RWPE2 (cell line): ENCODE data around the gene HOXA7.

Experiments
- ATAC-seq: fragments of 200-7000 bp; cut with Tn5 transposase; 3 replicates; pipeline ENCODE4 v1.9.1; 2021; ENCODE audit warnings: low read depth
- DNase-seq: peaks from one replicate; pipeline ENCODE4 v3.0.0-alpha.2; 2020; ENCODE audit warnings: low spot score
- H3K27ac ChIP-seq: fragments of 450-650 bp; 2 replicates; pipeline ENCODE4 v1.5.1; 2017; ENCODE audit warnings: mild to moderate bottlenecking; ENCODE audit not compliant: poor library complexity, severe bottlenecking
- H3K27me3 ChIP-seq: fragments of 250-450 bp; sonication (Bioruptor Pico); 2 replicates; pipeline ENCODE4 v1.5.1; 2021; ENCODE audit warnings: mild to moderate bottlenecking, moderate library complexity; ENCODE audit not compliant: insufficient read depth, poor library complexity, severe bottlenecking
- H3K36me3 ChIP-seq: fragments of 250-450 bp; sonication (Bioruptor Pico); 2 replicates; pipeline ENCODE4 v1.5.1; 2020; ENCODE audit warnings: low read depth, mild to moderate bottlenecking, moderate library complexity
- H3K4me1 ChIP-seq: fragments of 250-450 bp; sonication (Bioruptor Pico); 2 replicates; pipeline ENCODE4 v1.5.1; 2021; ENCODE audit warnings: mild to moderate bottlenecking, moderate library complexity; ENCODE audit not compliant: insufficient read depth, poor library complexity, severe bottlenecking
- H3K4me3 ChIP-seq: fragments of 250-450 bp; sonication (Bioruptor Pico); 2 replicates; pipeline ENCODE4 v1.5.1; 2021; ENCODE audit warnings: mild to moderate bottlenecking, moderate library complexity; ENCODE audit not compliant: severe bottlenecking
- H3K9me3 ChIP-seq: fragments of 250-450 bp; sonication (Bioruptor Pico); 2 replicates; pipeline ENCODE4 v1.5.1; 2021; ENCODE audit warnings: mild to moderate bottlenecking, moderate library complexity; ENCODE audit not compliant: severe bottlenecking
- TF ChIP-seq, protein P1 (sequence below): fragments of 450-650 bp; IDR thresholded peaks from one replicate; pipeline ENCODE4 v1.5.1; 2017; ENCODE audit warnings: mild to moderate bottlenecking, moderate library complexity; ENCODE audit not compliant: poor library complexity, severe bottlenecking

The HOXA7 gene

DNA sequence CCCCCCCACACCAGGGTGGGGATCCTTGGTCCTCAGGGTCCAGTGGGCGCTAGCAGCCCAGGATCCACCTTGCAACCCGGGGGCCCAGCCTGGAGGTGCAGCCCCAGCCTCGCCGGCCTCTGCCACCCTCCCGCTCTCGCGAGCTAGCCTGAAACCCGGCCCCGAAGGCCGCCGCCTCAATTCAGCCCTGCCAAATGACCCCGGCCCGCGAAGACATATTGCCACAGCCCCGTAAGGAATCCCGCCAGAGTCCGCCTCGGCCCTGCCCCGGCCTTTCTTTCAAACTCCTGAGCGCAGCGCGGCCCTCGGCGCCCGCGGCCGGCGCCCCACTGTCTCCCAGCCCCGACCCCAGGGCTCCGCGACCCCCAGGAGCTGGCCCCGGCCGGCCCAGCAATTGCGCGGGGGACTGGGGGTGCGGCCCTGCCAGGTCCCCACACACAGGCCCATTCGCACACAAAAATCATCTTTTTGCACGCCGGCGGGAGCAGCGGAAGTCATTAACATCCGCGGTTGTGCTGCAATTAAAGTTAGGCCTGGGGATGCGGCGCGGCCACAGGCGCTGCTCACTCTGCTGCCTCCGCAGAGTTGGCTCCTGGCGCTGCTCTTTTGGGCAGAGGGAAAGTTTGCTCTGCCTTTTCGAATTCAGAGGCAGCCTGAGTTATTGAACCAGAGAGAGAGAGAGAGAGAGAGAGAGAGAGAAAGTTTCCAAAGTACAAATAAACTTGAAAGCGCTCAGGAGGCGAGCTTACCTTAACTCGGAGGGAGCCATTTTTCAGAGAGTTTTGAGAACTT, 16.9 kb downstream of the HOXA7 start:
- Histone ChIP-seq H3K4me3 (peak overlapping the region; percentile 23), H3K27ac (peak overlapping the region; percentile 85), H3K27me3 (no peaks in the 10 kb centered on the region), H3K9me3 (no peaks in the 10 kb centered on the region), H3K4me1 (peaks cover 18% of the 10 kb centered on the region), H3K36me3 (peaks cover 3% of the 10 kb centered on the region; the same call in 1 of the 2 replicates)
- TF ChIP-seq, protein P1, sequence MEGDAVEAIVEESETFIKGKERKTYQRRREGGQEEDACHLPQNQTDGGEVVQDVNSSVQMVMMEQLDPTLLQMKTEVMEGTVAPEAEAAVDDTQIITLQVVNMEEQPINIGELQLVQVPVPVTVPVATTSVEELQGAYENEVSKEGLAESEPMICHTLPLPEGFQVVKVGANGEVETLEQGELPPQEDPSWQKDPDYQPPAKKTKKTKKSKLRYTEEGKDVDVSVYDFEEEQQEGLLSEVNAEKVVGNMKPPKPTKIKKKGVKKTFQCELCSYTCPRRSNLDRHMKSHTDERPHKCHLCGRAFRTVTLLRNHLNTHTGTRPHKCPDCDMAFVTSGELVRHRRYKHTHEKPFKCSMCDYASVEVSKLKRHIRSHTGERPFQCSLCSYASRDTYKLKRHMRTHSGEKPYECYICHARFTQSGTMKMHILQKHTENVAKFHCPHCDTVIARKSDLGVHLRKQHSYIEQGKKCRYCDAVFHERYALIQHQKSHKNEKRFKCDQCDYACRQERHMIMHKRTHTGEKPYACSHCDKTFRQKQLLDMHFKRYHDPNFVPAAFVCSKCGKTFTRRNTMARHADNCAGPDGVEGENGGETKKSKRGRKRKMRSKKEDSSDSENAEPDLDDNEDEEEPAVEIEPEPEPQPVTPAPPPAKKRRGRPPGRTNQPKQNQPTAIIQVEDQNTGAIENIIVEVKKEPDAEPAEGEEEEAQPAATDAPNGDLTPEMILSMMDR: no peak
- DNase-seq (no peak), ATAC-seq (no peak)

GRCh38 chr7:27138985-27139333, 17.5 kb downstream of the HOXA7 start:
- TF ChIP-seq, protein P1: no peak
- H3K27ac ChIP-seq: peak overlapping the region; percentile 85

DNA sequence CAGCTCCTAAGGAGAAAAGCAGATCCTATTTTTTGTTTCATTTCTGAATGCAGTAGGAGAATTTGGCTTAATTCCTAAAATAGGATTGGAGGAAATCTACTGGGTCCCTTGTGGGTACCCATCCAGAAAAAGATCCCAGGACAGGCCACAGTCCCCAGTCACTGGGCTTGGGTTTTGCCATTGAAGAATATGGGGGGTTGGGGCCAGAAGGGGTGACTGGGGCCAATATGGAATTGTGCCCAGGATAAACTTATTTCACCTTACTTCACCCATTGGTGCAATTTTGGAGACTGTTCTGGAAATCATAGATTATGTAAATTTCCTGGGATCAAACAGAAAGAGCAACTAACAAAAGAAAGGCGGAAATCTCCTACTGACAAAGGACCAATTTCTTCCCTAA, 18.0 kb downstream of the HOXA7 start:
- no peaks in the 10 kb centered on the region for H3K36me3 ChIP-seq
- no peaks in the 10 kb centered on the region for H3K27me3 ChIP-seq
- ATAC-seq: no peak
- H3K4me3 ChIP-seq: no peak overlapping the region
- DNase-seq: no peak
- H3K9me3 ChIP-seq: no peaks in the 10 kb centered on the region
- H3K27ac ChIP-seq: peak overlapping the region; percentile 85
- H3K4me1 ChIP-seq: peaks cover 23% of the 10 kb centered on the region
- TF ChIP-seq, protein P1: no peak

More at GRCh38 chr7:27138985-27139333, 17.5 kb downstream of the HOXA7 start:
- H3K9me3 ChIP-seq: no peaks in the 10 kb centered on the region
- peaks cover under 1% of the 10 kb centered on the region; the same call in 1 of the 2 replicates for H3K36me3 ChIP-seq
- ATAC-seq (no peak), DNase-seq (no peak)
- no peaks in the 10 kb centered on the region for H3K27me3 ChIP-seq
- H3K4me3 ChIP-seq: peak overlapping the region; percentile 23
- peaks cover 22% of the 10 kb centered on the region for H3K4me1 ChIP-seq

GRCh38 chr7:27137640-27138315, 18.7 kb downstream of the HOXA7 start:
- no peaks in the 10 kb centered on the region for H3K27me3 ChIP-seq
- peaks cover 23% of the 10 kb centered on the region for H3K4me1 ChIP-seq
- DNase-seq (no peak), ATAC-seq (no peak)
- H3K4me3 ChIP-seq: no peak overlapping the region
- TF ChIP-seq, protein P1: no peak
- H3K36me3 ChIP-seq: no peaks in the 10 kb centered on the region
- peak overlapping the region; percentile 85 for H3K27ac ChIP-seq
- H3K9me3 ChIP-seq: no peaks in the 10 kb centered on the region
